Testis (tissue), 2 donors: Measurements from ENCODE around the gene HEG1.

Experiments
- CTCF ChIP-seq, 3 experiments: fragments of 450-650 bp in 2 of 3; fragments of 200-600 bp in 1 of 3; sonication (generic) in 1 of 3; IDR thresholded peaks; one replicate each; pipeline ENCODE4 v1.5.1; 2016 to 2019; ENCODE audit warnings: antibody characterized with exemption in 3 of 3, mild to moderate bottlenecking in 2 of 3, moderate library complexity in 1 of 3
- POLR2A ChIP-seq: fragments of 450-650 bp; IDR thresholded peaks from one replicate; pipeline ENCODE4 v1.6.1; 2017; ENCODE audit warnings: antibody characterized with exemption, mild to moderate bottlenecking, moderate library complexity

- TF ChIP-seq CTCF (IDR thresholded peaks at IDR 0.05), result no peak
- TF ChIP-seq POLR2A, result no peak
Measured at GRCh38 chr3:124982855-124983254, 72.9 kb downstream of the HEG1 start.
